Keratinocyte (primary cell): ENCODE results near the gene RAB7B.
"Not testable (repeated sequence)": the region's sequence is repeated elsewhere in the genome, so short reads cannot be mapped to it uniquely, and the experiment has no call there.

ENCODE experiments used
- EZH2 ChIP-seq: IDR thresholded peaks from one replicate; pipeline ENCODE4 v1.6.1; 2012; ENCODE audit warnings: inconsistent platforms, mild to moderate bottlenecking, low read length, moderate library complexity
- TF ChIP-seq, protein P1 (sequence below), 3 experiments: IDR thresholded peaks in 1 of 3; conservative IDR thresholded peaks in 1 of 3; optimal IDR thresholded peaks in 1 of 3; 2 replicates in 2 of 3; 3 replicates in 1 of 3; pipeline versions ENCODE3 to v1.5.1; 2011; ENCODE audit warnings: low read length in 3 of 3, mild to moderate bottlenecking in 3 of 3, moderate library complexity in 2 of 3, control low read depth in 1 of 3, inconsistent platforms in 1 of 3; ENCODE audit not compliant: insufficient read depth in 2 of 3; ENCODE audit errors: extremely low read depth in 1 of 3

- TF ChIP-seq, protein P1, sequence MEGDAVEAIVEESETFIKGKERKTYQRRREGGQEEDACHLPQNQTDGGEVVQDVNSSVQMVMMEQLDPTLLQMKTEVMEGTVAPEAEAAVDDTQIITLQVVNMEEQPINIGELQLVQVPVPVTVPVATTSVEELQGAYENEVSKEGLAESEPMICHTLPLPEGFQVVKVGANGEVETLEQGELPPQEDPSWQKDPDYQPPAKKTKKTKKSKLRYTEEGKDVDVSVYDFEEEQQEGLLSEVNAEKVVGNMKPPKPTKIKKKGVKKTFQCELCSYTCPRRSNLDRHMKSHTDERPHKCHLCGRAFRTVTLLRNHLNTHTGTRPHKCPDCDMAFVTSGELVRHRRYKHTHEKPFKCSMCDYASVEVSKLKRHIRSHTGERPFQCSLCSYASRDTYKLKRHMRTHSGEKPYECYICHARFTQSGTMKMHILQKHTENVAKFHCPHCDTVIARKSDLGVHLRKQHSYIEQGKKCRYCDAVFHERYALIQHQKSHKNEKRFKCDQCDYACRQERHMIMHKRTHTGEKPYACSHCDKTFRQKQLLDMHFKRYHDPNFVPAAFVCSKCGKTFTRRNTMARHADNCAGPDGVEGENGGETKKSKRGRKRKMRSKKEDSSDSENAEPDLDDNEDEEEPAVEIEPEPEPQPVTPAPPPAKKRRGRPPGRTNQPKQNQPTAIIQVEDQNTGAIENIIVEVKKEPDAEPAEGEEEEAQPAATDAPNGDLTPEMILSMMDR (optimal IDR thresholded peaks at IDR 0.05 in 1 of 3, IDR thresholded peaks at IDR 0.05 in 1 of 3, conservative IDR thresholded peaks at IDR 0.05 in 1 of 3; ENCODE audit: extremely low read depth in 1 of 3, insufficient read depth in 2 of 3, low read length in 3 of 3) = not testable (repeated sequence)
- TF ChIP-seq EZH2 = not testable (repeated sequence)
Measured at GRCh38 chr1:205996641-205997040, 6.6 kb downstream of the RAB7B start.
